NCI-H146 treated with DMSO at 0.1 percent for 48 hours (cell line): Measurements from ENCODE around the gene CCPG1.
"Not testable (repeated sequence)": the region's sequence is repeated elsewhere in the genome, so short reads cannot be mapped to it uniquely, and the experiment has no call there.

Experiments
- DNase-seq: peaks from one replicate; lab custom pipeline; 2025; ENCODE audit not compliant: unreplicated experiment; lab: John Stamatoyannopoulos, UW

The CCPG1 gene, protein sequence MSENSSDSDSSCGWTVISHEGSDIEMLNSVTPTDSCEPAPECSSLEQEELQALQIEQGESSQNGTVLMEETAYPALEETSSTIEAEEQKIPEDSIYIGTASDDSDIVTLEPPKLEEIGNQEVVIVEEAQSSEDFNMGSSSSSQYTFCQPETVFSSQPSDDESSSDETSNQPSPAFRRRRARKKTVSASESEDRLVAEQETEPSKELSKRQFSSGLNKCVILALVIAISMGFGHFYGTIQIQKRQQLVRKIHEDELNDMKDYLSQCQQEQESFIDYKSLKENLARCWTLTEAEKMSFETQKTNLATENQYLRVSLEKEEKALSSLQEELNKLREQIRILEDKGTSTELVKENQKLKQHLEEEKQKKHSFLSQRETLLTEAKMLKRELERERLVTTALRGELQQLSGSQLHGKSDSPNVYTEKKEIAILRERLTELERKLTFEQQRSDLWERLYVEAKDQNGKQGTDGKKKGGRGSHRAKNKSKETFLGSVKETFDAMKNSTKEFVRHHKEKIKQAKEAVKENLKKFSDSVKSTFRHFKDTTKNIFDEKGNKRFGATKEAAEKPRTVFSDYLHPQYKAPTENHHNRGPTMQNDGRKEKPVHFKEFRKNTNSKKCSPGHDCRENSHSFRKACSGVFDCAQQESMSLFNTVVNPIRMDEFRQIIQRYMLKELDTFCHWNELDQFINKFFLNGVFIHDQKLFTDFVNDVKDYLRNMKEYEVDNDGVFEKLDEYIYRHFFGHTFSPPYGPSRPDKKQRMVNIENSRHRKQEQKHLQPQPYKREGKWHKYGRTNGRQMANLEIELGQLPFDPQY

GRCh38 chr15:55408012-55408928, at the start of gene CCPG1, which contains the start of gene PIERCE2:
Gene CCPG1, minus strand, starts transcription at chr15:55408359. Its CDS starts 18,935 bp downstream, at chr15:55389424.
Gene PIERCE2, plus strand, starts transcription at chr15:55408495. Its CDS starts 274 bp downstream, at chr15:55408769.
- DNase-seq = peak; percentile 84

GRCh38 chr15:55457401-55458022, 49.4 kb upstream of the CCPG1 start:
- no peak for DNase-seq

- DNase-seq = not testable (repeated sequence)
Observed at GRCh38 chr15:55447030-55447394, 38.9 kb upstream of the CCPG1 start.

DNA sequence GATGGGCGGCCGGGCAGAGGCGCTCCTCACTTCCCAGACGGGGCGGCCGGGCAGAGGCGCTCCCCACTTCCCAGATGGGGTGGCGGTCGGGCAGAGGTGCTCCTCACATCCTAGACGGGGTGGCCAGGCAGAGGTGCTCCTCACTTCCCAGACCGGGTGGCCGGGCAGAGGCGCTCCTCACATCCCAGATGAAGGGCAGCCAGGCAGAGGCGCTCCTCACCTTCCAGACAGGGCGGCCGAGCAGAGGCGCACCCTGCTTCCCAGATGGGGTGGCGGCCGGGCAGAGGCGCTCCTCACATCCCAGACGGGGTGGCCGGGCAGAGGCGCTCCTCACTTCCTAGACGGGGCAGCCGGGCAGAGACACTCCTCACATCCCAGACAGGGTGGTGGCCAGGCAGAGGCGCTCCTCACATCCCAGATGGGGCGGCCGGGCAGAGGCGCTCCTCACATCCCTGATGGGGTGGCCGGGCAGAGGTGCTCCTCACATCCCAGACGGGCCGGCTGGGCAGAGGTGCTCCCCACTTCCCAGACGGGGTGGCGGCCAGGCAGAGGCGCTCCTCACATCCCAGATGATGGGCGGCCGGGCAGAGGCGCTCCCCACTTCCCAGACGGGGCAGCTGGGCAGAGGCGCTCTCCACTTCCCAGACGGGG, 38.3 kb upstream of the CCPG1 start:
- not testable (repeated sequence) for DNase-seq

DNA sequence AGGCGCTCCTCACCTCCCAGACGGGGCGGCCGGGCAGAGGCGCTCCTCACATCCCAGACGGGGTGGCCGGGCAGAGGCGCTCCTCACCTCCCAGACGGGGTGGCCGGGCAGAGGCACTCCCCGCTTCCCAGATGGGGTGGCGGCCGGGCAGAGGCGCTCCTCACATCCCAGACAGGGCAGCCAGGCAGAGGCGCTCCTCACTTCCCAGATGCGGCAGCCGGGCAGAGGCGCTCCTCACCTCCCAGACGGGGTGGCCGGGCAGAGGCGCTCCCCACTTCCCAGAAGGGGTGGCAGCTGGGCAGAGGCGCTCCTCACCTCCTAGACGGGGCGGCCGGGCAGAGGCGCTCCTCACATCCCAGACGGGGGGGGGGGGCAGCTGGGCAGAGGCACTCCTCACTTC, 37.8 kb upstream of the CCPG1 start:
- not testable (repeated sequence) for DNase-seq

DNA sequence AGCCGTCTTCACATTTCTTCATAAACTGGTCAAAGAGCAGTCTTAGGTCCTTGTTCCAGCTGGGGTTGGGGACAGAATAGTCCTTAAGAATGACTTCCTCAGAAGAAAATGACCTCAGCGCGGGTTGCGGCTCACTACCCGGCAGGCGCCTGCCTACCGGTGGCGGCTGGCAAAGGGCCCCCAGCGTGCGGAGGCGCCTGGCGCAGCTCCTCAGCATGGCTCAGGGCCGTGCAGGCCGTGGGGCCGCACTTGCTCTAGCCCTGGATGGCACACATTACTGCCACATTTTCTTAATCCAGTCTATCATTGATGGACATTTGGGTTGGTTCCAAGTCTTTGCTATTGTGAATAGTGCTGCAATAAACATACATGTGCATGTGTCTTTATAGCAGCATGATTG, 35.0 kb upstream of the CCPG1 start:
- DNase-seq = not testable (repeated sequence)

DNA sequence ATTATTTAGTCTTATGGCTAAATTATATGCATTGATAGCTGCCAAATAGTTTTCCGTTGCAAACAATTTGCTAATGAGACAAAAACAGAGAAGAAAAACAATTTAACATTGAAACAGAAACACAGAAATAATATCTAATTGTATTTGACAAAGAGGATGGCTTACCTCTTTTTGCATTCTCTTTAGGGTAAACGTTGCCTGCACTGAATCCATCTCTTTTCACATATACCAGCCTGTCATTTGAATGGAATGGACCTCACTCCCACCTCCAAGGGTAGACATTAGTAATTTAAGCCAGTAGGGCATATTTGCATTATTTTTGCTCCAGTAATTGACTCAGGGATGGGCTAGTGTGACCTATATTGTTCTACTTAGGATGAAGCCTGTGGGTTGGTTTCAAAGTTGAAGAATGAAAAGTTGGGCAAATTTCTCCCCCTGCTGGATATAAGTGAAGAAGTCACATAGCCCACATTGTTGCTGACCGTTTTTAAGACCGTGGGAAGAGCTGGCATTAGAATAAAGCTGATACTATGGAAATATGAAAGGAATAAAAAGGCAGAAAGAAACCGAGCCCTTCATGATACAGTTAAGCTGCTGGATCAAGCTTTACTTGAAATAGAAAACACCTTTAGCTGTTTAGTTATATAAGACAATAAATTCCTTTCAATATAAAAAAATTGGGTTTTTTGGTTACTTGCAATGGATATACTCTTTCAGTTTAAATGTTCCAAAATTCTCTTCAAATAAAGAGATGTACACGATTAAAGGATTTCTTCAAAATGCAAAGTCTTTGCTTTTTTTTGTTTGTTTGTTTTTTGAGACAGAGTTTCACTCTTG, 27.0 kb upstream of the CCPG1 start:
- peak; percentile 15 for DNase-seq

- no peak for DNase-seq
Observed at GRCh38 chr15:55422089-55422488, 13.9 kb upstream of the CCPG1 start.

DNA sequence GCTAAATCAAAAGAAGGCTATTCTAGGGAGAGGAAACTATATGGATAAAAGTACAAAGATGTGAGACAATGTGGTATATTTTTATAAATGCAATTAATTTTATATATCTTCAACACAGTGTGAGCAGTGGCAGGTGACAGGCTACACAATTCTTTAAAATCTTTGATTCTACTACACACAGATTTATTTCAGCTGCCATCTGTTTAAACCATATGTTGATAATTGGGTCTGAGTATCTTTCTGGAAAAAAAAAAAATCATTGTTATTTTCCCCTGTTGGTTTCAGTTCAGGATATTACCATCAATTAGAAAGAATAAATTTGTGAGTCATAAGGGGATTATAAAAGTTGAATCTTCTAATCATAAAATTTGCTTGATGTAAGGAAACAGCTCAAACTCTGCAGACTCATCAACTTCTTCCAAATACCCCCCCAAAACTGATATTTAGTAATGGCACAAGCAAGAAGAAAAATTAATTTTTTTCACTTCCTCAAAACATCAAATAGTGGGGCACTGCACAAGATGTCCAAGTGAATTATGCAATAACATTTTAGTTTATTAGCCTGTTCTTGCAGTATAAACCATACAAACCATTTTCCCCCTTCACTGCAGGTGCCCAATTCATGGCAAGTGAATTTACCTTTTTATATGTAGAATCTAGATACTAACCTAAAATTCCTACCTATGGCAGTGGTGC, 12.2 kb upstream of the CCPG1 start:
- no peak for DNase-seq

GRCh38 chr15:55417678-55418077, 9.5 kb upstream of the CCPG1 start:
- not testable (repeated sequence) for DNase-seq

DNA sequence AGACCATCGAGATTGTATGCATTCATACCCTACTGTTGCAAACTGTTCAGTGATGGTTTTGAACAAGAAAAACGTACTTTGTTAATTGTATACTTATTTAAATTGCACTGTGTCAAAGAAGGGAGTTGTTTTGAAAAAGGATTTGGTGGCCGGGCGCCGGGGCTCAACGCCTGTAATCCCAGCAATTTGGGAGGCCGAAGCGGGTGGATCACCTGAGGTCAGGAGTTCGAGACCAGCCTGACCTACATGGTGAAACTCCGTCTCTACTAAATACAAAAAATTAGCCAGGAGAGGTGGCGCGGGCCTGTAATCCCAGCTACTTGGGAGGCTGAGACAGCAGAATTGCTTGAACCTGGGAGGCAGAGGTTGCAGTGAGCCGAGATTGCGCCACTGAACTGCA, 817 bp upstream of the CCPG1 start:
- not testable (repeated sequence) for DNase-seq

DNA sequence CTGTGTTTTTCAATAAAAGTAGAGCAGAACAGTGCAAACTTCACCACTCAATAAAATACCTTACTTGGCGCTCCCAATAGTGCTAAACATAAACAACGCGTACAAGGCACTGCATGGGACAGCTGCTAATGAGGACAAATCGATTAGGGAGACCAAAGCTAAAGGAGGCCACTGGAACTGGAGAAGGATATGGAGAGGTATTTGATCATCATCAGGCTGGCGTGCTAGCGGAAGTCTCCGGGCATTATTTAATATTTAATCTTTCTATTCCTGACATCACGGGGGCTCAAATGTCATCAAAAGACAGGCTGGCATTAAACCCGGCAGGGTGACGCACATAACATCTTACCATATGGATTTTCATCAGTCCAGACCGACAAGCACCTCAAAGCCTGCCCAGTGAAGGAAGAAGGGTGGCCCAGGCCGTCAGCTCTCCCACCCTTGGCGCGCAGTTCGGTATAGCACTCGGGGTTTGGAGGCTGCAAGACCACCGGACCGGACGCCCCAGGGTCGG, 604 bp downstream of the CCPG1 start:
- DNase-seq = peak; percentile 26

DNA sequence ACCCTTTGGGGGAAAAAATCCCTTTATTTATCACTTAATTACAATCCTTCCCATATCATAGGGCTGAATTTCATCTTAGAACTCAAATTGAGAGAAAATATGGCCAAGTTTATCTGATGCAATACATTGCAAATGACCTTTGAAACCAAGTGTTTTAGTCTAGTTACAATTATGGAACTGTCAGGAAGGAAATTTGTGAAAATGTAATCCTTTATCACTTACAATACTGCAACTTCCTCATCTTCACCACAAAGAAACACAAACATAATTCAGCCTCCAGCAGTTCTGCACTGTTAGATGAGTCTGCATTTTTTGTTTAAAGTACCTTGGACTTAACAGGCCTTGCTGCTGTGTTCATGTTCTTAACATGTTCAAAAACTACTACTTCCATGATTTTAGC, 4.6 kb downstream of the CCPG1 start:
- no peak for DNase-seq

DNA sequence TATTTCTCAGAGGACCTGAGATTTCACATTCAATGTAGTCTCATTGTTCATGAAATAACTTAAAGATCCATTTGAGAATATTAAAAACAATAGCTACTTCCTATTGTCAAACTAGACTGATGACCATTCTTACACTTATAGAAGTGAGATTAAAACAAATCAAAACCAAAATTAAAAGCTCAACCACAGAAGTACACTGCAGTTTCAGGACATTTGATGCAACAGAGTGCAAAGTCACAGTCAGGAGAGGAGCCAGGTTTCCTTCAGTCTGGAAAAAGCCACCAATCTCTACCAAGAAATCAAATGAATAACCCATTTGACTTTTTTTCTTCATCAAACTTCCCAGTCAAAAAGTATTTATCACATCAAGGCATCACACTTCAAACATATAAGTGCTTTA, 5.5 kb downstream of the CCPG1 start:
- DNase-seq = no peak

GRCh38 chr15:55401786-55402246, 6.3 kb downstream of the CCPG1 start:
- no peak for DNase-seq

GRCh38 chr15:55400050-55400449, 8.1 kb downstream of the CCPG1 start:
- DNase-seq = not testable (repeated sequence)

DNA sequence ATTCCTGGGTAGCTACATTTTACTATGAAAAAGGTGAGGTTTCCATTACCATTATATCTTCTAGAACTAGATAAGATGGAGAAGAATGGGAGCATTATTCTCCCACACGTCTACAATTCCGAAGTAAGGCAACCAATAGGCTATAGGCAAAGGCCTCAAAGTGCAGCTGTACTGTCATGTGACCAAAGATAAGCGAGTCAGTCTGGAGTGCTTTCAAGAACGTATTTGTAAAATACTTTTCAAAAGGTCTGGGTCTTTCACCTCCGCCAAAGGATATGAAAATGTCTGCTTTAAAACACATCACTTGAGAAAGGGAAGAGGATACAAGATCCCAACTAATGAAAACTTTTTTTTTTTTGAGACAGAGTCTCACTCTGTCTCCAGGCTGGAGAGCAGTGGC, 9.9 kb downstream of the CCPG1 start:
- no peak for DNase-seq

DNA sequence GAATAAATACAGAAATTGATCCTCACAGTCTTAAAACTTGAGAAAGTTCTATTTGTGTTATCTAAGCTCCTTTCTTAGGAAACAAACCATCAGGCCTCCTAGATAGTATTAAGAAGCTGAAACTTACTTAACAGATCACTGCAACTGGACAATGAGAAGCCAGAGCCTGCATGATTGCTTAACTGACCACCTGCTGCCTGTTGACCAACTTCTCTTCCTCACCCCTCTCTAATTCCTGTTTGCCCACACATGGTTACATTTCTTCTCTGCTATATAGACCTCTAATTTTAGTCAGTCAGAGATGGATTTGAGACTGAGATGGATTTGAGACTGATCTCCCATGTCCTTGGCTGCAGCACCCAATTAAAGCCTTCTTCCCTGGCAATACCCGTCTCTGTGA, 13.5 kb downstream of the CCPG1 start:
- DNase-seq = no peak
